ENCODE results near the gene ARIH2. TPM values are rescaled to one million over a fixed set of nuclear protein-coding genes. Genes with fewer than 3 reads are reported as not detected.

Gene ARIH2
- total and polyA plus RNA-seq, 9 of the 15 experiments (the other 6 are each of a cell fraction or from before 2014, with no cell fraction given): 27.0 to 120 (median 108) TPM

DNA sequence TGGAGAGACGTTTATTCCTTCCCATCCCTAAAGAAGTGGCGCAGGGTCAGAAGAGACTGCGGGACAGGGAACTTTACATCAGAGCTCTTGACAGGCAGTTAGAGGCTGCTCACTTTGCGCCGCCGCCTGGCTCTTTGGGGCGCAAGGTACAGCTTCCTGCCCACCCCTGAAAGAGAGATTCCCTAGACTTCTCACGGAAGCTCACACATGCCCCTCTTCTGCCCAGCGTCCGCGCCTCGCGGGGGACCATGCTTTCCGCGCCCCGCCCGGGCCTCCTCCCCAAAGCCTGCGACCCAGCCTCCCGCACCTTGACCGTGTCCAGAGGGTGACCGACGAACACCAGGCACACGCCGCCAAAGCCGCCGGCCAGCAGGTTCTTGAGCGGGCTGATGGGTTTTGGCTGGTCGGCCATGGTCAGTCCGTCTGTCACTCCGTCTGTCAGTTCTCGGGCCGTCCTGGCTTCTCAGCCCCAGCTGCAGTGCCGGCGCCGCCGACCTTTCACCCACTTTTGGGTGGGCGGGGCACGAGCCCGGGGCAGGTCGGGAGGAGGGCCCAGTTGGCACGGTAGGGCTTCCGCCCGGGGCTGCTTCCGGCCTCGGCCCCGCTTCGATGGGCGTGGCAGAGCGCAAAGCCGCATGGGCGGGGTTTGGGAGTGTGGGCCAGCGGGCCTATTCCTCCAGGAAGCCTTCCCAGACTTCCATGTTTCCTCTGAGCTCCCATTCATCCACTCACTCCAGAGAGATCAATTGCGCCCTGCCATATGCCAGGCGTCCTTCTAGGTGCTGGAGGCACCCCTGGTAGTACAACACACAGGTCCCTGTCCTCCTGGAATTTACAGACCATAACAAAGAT, 20.0 kb upstream of the ARIH2 start, which contains the start of gene SLC25A20 (continued):
- TF ChIP-seq SMARCB1 (IDR thresholded peaks at IDR 0.05; ENCODE audit: insufficient read length, low read depth) (no peak), RBM34 (IDR thresholded peaks at IDR 0.05; ENCODE audit: borderline replicate concordance, insufficient read depth, low read length) (no peak), TOE1 (IDR thresholded peaks at IDR 0.05; ENCODE audit: borderline replicate concordance) (no peak), TOE1 (CRISPR knock-in tag; IDR thresholded peaks at IDR 0.05; ENCODE audit: borderline replicate concordance, low read depth) (no peak), ZNF384 (IDR thresholded peaks at IDR 0.05; ENCODE audit: low read depth, low read length) (no peak), IFI16 (CRISPR knock-in tag; IDR thresholded peaks at IDR 0.05) (no peak), SIN3A (IDR thresholded peaks at IDR 0.05; ENCODE audit: borderline replicate concordance in 2 of 2, control insufficient read depth in 1 of 2, low read depth in 2 of 2, low read length in 2 of 2) (peak in 1 of 2 experiments; percentile 94; a peak in 3 of 4 replicates), ZNF507 (tag; conservative IDR thresholded peaks at IDR 0.05) (no peak), NEUROD1 (IDR thresholded peaks at IDR 0.05; ENCODE audit: borderline replicate concordance, low read depth, low read length, partially characterized antibody) (no peak), ZSCAN32 (CRISPR knock-in tag; IDR thresholded peaks at IDR 0.05) (no peak), MAFF (IDR thresholded peaks at IDR 0.05; ENCODE audit: low read length) (no peak)
- TF ChIP-seq, protein P1, sequence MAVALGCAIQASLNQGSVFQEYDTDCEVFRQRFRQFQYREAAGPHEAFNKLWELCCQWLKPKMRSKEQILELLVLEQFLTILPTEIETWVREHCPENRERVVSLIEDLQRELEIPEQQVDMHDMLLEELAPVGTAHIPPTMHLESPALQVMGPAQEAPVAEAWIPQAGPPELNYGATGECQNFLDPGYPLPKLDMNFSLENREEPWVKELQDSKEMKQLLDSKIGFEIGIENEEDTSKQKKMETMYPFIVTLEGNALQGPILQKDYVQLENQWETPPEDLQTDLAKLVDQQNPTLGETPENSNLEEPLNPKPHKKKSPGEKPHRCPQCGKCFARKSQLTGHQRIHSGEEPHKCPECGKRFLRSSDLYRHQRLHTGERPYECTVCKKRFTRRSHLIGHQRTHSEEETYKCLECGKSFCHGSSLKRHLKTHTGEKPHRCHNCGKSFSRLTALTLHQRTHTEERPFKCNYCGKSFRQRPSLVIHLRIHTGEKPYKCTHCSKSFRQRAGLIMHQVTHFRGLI (CRISPR knock-in tag; IDR thresholded peaks at IDR 0.05): no peak
- TF ChIP-seq, protein P2, sequence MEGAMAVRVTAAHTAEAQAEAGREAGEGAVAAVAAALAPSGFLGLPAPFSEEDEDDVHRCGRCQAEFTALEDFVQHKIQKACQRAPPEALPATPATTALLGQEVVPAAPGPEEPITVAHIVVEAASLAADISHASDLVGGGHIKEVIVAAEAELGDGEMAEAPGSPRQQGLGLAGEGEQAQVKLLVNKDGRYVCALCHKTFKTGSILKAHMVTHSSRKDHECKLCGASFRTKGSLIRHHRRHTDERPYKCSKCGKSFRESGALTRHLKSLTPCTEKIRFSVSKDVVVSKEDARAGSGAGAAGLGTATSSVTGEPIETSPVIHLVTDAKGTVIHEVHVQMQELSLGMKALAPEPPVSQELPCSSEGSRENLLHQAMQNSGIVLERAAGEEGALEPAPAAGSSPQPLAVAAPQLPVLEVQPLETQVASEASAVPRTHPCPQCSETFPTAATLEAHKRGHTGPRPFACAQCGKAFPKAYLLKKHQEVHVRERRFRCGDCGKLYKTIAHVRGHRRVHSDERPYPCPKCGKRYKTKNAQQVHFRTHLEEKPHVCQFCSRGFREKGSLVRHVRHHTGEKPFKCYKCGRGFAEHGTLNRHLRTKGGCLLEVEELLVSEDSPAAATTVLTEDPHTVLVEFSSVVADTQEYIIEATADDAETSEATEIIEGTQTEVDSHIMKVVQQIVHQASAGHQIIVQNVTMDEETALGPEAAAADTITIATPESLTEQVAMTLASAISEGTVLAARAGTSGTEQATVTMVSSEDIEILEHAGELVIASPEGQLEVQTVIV (CRISPR knock-in tag; IDR thresholded peaks at IDR 0.05; ENCODE audit: borderline replicate concordance): no peak
- TF ChIP-seq, protein P3, sequence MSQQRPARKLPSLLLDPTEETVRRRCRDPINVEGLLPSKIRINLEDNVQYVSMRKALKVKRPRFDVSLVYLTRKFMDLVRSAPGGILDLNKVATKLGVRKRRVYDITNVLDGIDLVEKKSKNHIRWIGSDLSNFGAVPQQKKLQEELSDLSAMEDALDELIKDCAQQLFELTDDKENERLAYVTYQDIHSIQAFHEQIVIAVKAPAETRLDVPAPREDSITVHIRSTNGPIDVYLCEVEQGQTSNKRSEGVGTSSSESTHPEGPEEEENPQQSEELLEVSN (IDR thresholded peaks at IDR 0.05; ENCODE audit: borderline replicate concordance in 1 of 2, extremely low read depth in 1 of 2, insufficient read depth in 1 of 2, insufficient read length in 1 of 2, low read depth in 1 of 2, low read length in 1 of 2, poor library complexity in 1 of 2, severe bottlenecking in 1 of 2): no peak
- TF ChIP-seq, protein P4, sequence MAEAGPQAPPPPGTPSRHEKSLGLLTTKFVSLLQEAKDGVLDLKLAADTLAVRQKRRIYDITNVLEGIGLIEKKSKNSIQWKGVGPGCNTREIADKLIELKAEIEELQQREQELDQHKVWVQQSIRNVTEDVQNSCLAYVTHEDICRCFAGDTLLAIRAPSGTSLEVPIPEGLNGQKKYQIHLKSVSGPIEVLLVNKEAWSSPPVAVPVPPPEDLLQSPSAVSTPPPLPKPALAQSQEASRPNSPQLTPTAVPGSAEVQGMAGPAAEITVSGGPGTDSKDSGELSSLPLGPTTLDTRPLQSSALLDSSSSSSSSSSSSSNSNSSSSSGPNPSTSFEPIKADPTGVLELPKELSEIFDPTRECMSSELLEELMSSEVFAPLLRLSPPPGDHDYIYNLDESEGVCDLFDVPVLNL (CRISPR knock-in tag; IDR thresholded peaks at IDR 0.05; ENCODE audit: low read depth): no peak
- TF ChIP-seq, protein P5, sequence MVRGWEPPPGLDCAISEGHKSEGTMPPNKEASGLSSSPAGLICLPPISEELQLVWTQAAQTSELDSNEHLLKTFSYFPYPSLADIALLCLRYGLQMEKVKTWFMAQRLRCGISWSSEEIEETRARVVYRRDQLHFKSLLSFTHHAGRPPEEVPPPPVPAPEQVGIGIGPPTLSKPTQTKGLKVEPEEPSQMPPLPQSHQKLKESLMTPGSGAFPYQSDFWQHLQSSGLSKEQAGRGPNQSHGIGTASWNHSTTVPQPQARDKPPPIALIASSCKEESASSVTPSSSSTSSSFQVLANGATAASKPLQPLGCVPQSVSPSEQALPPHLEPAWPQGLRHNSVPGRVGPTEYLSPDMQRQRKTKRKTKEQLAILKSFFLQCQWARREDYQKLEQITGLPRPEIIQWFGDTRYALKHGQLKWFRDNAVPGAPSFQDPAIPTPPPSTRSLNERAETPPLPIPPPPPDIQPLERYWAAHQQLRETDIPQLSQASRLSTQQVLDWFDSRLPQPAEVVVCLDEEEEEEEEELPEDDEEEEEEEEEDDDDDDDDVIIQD (CRISPR knock-in tag; IDR thresholded peaks at IDR 0.05): no peak
